Gastroesophageal sphincter (tissue), 3 donors: ENCODE data around the gene TMEM185A.
"Not testable (repeated sequence)": the region's sequence is repeated elsewhere in the genome, so short reads cannot be mapped to it uniquely, and the experiment has no call there.

Experiments
- POLR2A ChIP-seq, 2 donors: fragments of 450-650 bp; IDR thresholded peaks; one replicate each; pipeline ENCODE4 v1.6.1; 2017; ENCODE audit warnings: antibody characterized with exemption in 2 of 2, mild to moderate bottlenecking in 2 of 2, moderate library complexity in 1 of 2
- TF ChIP-seq, protein P1 (sequence below), 4 experiments: fragments of 200-600 bp in 2 of 4; fragments of 450-650 bp in 2 of 4; sonication (generic) in 1 of 4; IDR thresholded peaks; one replicate each; pipeline ENCODE4 v1.5.1; 2017 to 2019; ENCODE audit warnings: antibody characterized with exemption in 4 of 4, mild to moderate bottlenecking in 2 of 4, moderate library complexity in 2 of 4

GRCh38 chrX:149619662-149620061 is 11.9 kb downstream of the TMEM185A start:
- TF ChIP-seq, protein P1, sequence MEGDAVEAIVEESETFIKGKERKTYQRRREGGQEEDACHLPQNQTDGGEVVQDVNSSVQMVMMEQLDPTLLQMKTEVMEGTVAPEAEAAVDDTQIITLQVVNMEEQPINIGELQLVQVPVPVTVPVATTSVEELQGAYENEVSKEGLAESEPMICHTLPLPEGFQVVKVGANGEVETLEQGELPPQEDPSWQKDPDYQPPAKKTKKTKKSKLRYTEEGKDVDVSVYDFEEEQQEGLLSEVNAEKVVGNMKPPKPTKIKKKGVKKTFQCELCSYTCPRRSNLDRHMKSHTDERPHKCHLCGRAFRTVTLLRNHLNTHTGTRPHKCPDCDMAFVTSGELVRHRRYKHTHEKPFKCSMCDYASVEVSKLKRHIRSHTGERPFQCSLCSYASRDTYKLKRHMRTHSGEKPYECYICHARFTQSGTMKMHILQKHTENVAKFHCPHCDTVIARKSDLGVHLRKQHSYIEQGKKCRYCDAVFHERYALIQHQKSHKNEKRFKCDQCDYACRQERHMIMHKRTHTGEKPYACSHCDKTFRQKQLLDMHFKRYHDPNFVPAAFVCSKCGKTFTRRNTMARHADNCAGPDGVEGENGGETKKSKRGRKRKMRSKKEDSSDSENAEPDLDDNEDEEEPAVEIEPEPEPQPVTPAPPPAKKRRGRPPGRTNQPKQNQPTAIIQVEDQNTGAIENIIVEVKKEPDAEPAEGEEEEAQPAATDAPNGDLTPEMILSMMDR (IDR thresholded peaks at IDR 0.05) = not testable (repeated sequence)
- TF ChIP-seq POLR2A (IDR thresholded peaks at IDR 0.05) = not testable (repeated sequence)
